HL-60 (cell line): Measurements from ENCODE around the gene PXDN.

Experiments used
- POLR2AphosphoS5 ChIP-seq: IDR thresholded peaks from 2 replicates; pipeline ENCODE4 v1.6.1; 2012; ENCODE audit warnings: low read depth
- TF ChIP-seq, protein P1 (sequence below): IDR thresholded peaks from one replicate; pipeline ENCODE4 v1.5.1; 2011; ENCODE audit warnings: low read length, control low read depth, inconsistent platforms; ENCODE audit not compliant: insufficient read depth

DNA sequence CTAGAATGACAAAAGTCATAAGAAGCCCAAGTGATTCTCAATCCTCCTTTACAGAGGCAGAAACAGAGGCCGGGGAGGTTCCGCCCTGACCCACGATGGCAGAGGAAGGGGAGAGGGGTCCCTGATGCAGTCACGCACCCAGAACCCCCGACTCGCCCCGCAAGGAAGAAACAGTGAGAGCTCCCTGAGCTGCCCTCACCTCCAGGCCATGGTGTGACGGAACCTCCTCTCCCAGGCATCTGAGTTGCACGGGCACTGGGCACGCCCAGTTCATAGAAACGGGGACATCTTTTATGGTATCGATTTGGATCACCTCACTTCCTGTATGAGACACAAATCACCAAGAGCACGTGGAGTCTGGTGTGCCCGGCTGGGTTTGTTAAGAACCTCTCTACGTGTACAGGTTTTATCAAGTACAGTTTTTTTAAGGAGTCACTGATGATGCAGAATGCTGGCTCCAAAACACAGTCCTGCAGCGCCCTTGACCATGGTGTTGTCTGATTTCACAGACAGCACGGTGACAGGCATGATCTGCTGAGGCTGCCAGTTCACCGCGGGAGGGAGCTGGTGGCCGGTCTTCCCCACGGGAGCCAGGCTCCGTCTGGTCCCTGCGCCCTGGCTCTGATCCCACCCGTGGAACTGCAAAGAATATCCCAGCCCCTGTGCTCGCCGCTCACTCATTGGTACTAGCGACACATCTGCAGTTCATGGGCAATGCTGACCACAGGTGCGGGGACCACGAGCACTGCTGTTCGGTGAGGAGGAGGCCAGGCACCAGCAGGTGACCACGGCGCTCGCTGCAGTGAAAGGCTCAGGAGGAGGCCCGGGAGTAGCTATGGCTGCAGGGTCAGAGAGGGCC is 35.6 kb downstream of the PXDN start:
- TF ChIP-seq, protein P1, sequence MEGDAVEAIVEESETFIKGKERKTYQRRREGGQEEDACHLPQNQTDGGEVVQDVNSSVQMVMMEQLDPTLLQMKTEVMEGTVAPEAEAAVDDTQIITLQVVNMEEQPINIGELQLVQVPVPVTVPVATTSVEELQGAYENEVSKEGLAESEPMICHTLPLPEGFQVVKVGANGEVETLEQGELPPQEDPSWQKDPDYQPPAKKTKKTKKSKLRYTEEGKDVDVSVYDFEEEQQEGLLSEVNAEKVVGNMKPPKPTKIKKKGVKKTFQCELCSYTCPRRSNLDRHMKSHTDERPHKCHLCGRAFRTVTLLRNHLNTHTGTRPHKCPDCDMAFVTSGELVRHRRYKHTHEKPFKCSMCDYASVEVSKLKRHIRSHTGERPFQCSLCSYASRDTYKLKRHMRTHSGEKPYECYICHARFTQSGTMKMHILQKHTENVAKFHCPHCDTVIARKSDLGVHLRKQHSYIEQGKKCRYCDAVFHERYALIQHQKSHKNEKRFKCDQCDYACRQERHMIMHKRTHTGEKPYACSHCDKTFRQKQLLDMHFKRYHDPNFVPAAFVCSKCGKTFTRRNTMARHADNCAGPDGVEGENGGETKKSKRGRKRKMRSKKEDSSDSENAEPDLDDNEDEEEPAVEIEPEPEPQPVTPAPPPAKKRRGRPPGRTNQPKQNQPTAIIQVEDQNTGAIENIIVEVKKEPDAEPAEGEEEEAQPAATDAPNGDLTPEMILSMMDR = no peak
- no peak for TF ChIP-seq POLR2AphosphoS5
